Lung microvascular endothelial cell (primary cell): ENCODE data around the gene REC8. TPM values are rescaled to one million over a fixed set of nuclear protein-coding genes. Genes with fewer than 3 reads are reported as not detected.

Source experiments
- DNase-seq, 2 donors: peaks; one replicate each; pipeline versions ENCODE4 v3.0.0 to v3.0.0-alpha.2; 2010; ENCODE audit warnings: low read depth in 2 of 2
- total RNA-seq: library from RNA; depleted of rRNA; stranded (reverse); fragments of >200 nt; gene quantifications from 2 replicates; pipeline ENCODE4 v1.2.1, GENCODE V29; 2014

Gene REC8
- total RNA-seq, 1 donor from 2014 or later = 1.2 TPM

DNA sequence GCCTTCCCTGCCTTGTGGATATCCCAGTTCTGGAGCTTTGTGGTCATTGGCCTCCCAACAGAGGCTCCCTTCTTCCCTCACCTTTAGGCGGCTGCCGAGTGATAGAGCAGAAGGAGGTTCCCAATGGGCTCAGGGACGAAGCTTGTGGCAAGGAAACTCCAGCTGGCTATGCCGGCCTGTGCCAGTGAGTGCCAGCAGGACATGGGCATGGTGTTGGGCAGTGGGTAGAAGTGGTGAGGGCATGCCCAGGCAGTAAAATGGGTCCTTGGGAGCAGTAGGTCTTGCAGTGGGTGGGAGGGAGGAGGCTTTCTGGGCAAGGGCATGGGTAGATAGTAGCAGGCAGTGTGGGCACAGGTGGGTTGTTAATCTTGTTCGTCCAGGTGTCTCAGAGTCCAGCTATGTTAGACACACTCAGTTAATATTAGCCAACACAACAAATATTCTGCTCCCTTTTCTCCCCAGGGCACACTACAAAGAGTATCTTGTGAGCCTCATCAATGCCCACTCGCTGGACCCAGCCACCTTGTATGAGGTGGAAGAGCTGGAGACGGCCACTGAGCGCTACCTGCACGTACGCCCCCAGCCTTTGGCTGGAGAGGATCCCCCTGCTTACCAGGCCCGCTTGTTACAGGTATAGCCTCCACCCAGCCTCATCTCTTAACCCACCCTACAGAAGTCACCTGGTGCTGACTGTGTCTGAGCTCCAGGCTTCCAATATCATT, 11.9 kb upstream of the REC8 start:
- DNase-seq = no peak

DNA sequence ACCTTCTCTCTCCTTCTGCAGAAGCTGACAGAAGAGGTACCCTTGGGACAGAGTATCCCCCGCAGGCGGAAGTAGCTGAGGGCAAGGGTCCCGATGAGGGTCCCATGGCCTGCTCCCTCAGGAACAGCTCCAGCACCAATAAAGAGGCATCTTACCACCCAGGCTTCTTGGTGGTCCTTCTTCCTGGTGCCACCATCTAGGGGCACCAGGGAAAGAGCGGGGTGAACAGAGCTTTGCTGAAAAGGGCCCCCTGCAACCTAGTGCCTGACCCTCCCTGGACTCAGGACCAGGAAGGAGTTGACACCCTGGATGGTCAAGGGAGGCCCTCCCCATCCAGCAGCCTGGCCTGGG, 11.4 kb upstream of the REC8 start:
- no peak for DNase-seq

DNA sequence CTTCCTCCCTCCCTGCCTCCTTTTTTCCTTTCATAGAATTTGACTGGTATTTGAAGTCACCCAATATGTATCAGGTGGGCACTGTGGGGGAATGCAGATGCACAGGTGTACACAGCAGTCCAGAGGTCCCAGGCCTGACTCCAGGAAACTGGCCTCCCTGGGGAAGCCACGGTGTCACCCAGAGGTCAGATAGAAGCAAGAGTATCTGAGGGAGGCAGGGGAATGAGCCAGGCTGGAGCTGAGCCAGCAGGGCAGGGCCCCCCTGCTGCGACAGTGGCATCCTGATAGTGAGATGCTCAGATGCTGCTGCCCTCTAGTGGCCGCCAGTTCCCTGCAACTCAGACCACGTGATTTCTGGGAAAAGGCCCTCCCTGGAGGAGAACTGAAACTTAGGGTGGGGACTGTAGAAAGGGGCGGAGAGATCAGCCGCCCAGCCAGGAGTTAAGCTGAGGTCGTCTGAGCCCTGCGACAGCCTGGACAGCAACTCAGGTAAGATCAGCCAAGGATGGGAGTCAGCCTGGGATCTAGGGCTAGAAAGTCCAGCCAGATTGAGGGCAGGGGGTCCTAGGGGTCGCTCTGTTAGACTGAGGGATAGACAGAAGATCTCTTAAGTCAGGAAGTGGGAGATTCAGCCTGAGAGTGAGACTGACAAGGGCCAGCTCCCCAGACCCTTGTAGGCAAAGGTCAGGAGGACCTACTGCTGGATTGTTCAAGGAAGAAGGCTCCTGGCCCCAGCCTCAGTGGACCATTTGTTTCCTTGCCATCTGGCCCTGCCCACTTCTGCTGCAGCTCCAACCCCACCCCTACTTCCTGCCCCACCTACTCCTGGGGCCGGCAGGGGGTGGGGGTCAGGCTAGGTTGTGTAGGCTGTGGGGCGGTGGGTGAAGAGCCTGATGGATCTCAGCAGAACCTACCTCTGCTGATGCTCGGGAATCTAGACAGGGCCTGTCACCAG, 10.8 kb upstream of the REC8 start, which contains the start of gene IRF9:
IRF9 (plus strand) TSS at position 416 of the 955 bp plus-strand sequence. CDS start 880 bp downstream, outside the sequence.
- DNase-seq = peak; percentile 94 to 95

DNA sequence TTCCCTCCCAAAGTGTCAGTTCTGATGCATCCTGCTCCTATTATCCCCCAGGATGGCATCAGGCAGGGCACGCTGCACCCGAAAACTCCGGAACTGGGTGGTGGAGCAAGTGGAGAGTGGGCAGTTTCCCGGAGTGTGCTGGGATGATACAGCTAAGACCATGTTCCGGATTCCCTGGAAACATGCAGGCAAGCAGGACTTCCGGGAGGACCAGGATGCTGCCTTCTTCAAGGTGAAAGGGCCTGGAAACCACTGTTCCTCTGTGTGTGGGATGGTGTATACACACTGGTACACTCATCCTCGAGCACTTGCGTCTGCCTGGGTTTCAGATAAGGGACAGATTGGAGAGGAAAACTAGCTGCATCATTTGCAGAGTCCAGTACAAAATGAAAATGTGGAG, 9.8 kb upstream of the REC8 start:
- peak in 1 of 2 donors; percentile 56 for DNase-seq

DNA sequence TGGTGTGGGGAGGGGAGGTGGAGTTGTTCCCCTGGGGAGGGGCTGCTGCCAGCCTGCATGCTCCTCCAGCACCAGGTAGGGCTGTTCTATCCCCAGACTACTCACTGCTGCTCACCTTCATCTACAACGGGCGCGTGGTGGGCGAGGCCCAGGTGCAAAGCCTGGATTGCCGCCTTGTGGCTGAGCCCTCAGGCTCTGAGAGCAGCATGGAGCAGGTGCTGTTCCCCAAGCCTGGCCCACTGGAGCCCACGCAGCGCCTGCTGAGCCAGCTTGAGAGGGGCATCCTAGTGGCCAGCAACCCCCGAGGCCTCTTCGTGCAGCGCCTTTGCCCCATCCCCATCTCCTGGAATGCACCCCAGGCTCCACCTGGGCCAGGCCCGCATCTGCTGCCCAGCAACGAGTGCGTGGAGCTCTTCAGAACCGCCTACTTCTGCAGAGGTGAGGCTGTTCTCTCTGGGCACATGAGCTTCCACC, 7.3 kb upstream of the REC8 start:
- no peak for DNase-seq

DNA sequence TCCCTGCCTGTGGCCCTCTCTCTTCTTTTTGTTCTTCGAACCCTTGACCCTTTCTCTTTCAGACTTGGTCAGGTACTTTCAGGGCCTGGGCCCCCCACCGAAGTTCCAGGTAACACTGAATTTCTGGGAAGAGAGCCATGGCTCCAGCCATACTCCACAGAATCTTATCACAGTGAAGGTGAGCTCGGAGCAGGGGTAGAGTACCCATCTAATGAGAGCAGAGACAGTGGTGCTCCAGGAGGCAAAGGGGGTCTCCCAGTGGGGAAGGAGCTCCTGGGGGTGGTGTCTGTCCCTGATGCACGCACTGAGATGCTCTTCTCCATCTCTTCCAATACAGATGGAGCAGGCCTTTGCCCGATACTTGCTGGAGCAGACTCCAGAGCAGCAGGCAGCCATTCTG, 6.1 kb upstream of the REC8 start:
- no peak for DNase-seq

DNA sequence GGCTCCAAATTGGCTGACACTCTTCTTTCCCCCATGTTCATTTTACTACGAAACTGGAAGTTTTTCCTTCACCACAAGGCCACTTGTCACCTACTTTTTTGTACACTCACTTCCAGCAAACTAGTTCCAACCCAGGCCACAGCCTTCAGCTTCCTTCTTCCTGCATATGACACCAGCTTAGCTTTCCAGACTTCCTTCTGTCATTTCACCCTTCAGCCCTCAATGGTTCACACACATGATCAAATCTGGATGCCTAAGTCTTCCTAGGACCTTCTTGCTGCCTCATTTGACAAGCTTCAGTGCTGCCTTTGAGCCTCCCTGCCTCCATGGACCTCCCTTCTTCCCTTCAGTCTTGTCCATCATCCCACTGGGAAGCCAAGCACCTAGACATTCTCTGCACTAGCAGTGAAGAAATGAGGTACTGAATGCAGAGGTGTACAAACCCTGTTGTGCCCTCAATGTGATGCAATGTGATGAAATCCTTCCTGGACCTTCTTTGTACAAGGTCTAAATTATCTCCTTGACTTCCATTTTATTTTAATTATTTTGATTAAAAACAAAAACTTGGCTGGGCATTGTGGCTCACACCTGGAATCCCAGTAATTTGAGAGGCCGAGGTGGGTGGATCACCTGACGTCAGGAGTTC, 4.3 kb upstream of the REC8 start:
- DNase-seq = no peak

DNA sequence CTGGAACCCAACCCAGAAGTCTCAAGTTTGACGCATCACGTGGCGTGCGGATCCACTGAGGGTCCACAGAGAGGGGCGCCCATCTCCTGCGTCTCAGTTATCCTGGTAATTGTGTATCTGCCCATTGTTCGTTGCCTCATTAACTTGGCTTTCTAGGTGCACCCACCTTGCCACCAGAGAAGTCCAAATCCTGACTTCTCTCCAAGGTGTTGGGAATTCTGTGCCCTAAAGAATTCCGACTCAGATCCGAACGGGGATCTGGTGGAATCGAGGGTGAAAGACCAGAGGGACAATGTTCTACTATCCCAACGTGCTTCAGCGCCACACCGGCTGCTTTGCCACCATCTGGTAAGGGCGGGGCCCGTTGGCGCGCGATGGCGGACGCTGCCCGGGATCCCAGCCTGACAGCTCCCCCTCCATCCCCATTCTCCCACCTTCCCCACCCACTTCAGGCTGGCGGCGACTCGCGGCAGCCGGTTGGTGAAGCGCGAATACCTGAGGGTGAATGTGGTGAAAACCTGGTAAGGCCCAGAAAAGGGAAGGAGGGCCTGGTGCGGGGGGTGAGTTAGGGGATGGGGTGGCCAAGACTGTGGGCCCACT, 481 bp downstream of the REC8 start:
- DNase-seq = no peak

DNA sequence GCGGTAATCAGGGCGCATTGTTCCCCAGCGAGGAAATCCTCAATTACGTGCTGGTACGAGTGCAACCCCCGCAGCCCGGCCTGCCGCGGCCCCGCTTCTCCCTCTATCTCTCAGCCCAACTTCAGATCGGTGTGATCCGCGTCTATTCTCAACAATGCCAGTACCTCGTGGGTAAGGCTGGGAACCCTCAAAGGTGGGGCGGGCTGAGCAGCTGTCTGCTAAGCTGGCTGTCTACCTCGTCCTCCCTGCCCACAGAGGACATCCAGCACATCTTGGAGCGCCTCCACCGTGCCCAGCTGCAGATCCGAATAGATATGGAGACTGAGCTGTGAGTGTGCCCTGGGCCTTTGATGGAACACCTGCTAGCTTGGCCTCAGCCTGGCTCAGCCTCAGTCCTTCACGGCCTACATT, 996 bp downstream of the REC8 start:
- DNase-seq = no peak

DNA sequence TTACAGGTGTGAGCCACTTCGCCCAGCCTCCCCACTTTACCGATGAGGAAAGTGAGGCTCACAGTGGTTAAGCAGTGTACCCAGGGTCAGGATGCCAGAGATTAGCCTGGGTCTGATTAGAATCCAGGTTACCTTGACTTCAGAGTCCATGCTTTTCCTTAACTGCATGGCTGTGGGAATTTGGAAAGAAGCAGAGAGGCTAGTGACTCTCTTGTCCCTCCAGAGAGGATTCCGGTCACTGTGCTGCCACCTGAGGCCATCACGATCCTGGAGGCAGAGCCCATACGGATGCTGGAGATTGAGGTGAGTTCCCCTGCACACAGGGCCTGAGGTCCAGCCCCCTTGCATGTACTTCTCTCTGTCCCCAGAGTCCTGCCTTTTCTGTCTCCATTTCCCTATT, 4.7 kb downstream of the REC8 start:
- DNase-seq = no peak

DNA sequence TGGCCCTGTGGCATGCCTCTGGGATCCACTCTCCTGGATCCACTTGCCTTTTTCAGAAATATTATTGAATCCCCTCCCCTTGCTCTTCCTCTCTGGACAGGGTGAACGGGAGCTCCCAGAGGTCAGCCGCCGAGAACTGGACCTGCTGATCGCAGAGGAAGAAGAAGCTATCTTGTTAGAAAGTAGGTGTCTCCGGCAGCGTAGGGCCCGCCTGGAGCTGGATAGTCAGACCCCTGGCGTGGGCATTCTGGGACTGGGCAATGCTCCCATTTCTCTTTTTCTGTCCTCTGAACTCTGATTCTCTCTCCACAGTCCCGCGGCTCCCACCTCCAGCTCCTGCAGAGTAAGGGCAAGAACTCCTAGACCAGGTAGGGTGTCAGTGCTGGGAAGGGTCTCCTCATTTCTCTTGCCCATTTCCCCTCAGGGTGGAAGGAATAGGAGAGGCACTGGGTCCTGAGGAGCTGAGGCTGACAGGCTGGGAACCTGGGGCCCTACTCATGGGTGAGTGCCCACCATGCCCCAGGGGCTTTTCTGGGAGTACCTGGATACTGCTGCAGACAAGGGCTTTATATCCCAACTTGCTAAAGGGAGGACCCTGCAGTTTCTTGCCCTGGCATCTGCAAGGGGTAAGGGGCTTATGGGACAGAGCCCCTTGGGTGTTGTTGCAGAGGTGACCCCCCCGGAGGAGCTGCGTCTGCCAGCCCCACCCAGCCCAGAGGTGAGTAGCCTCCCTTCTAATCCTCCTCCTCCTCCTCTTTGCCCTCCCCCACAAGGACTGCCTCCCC, 5.4 kb downstream of the REC8 start:
- DNase-seq = no peak

DNA sequence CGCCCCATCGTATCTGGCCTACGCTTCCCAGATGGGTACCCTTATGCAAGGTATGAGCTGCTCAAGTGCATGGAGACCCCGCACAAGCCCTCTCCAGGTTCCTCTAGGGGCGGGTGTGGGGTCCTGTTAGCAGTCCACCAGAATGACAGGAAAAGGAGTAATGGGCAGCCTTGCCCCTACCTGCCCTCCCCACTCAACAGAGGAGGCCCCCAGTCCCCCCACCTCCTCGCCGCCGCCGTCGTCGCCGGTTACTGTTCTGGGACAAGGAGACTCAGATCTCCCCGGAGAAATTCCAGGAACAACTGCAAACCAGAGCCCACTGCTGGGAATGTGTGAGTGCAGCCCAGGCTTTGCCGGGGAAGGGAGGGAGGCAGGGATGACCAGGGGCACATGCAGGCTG, 6.0 kb downstream of the REC8 start:
- no peak for DNase-seq

DNA sequence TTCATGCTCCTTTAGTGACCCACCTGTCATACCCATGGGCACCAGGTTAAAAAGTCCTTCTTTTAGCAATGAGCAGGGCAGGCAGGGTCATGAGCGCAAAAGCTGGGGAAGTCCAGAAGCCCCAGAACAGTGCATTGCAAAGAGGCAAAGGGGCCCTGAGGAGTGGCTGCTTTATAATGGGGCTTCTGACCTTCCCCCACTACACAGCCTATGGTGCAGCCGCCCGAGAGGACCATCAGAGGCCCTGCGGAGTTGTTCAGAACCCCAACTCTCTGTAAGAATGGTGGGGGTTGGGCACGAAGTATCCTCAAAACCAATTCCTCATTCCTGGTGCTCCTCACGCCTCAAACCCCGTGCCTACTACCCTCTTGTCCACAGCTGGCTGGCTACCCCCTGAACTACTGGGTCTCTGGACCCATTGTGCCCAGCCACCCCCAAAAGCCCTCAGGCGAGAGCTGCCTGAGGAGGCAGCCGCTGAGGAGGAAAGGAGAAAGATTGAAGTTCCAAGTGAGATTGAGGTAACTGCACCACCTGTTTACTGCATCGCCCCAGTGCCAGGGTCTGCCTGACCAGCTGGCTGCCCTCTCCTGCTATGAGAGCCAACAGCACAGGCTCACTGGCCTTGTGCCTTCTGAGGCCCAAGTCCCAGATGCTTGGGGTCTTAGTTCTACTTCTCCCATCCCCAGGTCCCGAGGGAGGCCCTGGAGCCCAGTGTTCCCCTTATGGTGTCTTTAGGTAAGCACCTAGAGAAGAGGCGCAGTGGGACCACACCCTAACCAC, 6.7 kb downstream of the REC8 start:
- no peak for DNase-seq

DNA sequence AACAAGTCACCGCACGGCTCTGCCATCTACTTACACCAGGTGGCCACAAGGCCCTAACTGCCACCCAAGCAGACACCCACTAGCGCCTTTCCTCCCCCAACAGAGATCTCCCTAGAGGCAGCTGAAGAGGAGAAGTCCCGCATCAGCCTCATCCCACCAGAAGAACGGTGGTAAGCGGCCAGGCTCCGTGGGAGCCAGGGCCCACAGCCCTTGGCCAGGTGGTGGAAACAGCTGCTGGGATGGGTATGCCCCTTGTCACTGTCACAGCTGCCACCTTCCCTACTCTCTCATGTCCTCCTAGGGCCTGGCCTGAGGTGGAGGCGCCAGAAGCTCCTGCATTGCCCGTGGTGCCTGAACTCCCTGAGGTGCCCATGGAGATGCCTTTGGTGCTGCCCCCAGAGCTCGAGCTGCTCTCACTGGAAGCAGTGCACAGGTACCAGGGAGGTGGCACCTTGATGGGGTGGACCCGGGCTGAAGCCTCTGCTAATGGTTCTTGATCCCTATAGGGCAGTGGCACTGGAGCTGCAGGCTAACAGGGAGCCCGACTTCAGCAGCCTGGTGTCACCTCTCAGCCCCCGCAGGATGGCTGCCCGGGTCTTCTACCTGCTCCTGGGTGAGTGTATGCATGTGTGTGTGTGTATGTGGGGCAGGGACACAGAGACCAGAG, 7.5 kb downstream of the REC8 start:
- no peak for DNase-seq

DNA sequence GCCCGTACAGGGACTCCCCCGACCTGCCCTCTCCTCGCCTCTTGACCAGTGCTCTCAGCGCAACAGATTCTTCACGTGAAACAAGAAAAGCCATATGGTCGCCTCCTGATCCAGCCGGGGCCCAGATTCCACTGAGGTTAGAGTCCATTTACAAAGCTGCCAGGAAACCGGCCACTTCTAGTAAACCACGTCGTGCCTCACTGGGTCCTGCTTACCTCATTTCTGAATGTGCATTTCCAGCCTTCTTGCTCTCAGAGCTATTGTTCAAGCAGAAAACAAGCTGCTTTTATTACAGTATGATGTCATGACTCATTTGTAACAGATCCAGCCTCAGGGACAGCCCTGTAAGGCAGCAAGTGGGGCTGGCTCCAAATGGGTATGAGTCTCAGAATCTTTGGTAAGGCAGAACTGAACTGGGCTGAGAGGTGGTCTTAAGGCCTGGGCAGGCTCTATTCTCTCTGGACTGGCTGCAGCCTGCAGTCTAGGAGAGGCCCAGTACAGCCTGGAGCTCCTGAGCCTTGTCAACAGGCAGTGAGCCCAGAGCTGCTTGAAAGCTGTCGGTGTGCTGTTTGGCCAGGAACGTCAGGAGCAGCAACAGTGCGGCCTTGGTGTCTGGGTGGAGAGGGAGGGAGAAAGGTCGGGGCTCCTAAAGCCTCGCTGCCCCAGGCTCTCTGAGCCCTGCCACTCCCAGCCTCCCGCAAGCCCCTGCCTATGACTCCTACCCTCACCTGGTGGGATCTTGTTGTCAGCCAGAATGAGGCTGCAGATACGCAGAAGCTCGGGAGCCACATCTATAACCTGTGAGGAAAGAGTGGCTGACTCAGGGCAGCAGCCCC, 8.3 kb downstream of the REC8 start:
- DNase-seq = peak in 1 of 2 donors; percentile 70

DNA sequence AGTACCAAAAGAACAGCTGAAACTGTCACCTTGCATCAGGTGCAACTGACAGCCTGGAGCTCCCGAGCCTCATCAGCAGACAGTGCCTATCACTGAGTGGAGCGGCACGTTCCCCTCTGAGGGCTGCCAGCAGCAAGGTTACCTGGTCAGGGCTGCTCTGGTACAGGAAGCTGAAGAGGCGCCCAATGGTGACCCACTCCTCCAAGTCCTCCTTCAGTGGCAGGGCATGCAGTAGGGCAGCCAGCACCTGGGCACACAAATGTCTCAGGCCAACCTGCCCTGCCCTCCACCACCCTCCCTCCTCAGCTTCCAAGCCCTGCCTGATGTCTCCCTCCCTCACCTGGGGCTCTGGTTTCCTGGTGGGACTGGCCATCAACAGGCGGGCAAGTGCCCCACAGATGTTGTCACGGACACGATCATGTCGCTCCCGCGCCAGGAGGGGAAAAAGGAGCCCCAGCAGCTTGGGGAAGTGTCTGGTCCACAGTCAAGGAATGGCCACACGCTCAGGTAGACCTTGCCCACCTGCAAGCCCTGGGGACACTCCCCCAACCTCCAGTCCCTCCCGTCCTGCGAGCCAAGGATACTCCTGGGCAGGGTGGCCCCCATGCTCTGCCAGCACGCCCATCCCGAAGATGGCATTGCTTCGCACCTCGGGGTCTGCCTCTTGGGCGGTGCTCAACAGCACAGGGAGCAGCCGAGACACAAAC, 9.6 kb downstream of the REC8 start:
- no peak for DNase-seq

DNA sequence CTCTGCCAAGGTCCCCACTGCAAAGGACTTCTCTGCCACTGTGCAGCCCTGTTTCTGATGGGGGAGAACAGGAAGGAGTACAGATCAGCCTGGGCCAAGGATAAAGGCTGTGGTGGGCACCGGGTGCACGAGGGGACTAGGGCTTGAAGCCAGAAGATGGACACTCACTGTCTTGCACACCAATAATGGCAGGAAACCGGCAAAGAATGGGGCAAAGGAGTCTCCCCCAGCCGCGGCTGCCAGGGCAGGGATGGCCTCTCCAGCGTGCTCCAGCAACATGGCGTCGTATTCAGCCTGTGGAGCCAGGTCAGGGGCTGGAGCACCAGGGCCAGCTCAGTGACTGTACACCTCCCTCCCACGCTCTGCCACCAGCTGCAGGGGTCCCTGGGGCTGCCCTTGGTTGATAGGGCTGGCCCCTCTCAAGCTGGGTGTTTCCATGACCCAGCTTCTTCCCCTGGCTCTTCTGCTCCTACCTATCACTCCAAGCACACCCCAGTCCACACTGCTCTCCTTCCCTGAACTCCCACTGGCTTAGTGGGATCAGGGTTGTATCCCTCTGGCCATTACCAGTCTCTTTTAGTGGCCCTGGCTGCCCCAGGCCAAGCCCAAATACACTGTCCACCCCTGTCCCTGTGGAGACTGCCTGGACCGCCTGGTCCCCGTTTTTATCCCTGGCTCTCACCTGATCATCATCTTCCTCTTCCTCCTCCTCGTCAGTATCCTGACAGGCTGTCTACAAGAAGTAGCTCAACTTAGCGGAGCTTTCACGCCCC, 10.4 kb downstream of the REC8 start:
- no peak for DNase-seq
